Non-pigmented ciliary epithelial cell (primary cell): ENCODE data around the gene RAPSN.

ENCODE experiments used
- DNase-seq: peaks from one replicate; pipeline ENCODE4 v3.0.0-alpha.2; 2010; ENCODE audit warnings: low read depth

Gene RAPSN

GRCh38 chr11:47431356-47432083 lies 17.4 kb downstream of the RAPSN start:
- DNase-seq, result no peak

GRCh38 chr11:47430524-47430923 lies 18.4 kb downstream of the RAPSN start:
- DNase-seq, result no peak

GRCh38 chr11:47426062-47426956 lies 22.6 kb downstream of the RAPSN start, which contains the start of gene PSMC3:
Gene PSMC3, minus strand, starts transcription at chr11:47426439. Its CDS starts 160 bp downstream, at chr11:47426279.
- peak; percentile 75 for DNase-seq

DNA sequence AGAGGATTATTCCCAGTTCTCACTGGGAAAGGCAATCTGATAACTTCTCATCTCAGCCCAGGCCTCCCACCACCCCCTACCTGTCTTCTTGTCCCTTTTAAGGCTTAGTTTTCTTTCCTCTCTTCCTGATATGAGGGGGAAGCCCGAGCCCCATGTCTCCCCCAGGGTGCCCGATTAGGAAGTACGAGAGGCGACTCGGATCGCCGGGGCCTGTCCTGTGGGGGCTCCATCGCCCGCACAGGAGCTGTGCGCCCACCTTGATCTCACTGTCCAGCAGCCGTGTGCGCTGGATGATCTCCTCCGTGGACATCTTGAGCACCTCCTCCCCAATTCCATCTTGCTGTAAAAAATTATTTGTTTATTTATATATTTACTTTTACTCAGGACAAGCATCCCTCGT lies 23.3 kb downstream of the RAPSN start:
- no peak for DNase-seq

- no peak for DNase-seq
Measured at GRCh38 chr11:47418454-47419259, 30.3 kb downstream of the RAPSN start.

DNA sequence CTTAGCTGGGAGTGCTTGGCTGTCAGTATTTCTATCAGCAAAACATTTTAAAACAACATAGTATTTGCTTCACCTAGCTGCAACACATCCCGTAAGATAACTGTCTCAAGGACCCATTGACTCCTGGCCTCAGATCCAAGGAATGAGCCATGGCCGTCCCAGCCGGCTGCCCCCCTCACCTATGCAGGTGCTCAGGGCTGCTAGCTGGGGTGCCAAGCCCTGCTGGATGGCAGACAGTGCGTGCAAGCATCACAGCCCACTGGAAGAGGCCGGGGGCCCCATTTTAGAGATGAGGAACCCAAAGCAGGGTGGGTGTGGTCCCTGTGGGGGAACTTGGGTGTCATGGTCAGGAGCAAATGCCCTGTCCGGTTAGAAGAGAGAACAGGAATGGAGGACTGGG lies 31.2 kb downstream of the RAPSN start:
- DNase-seq, result no peak

- peak; percentile 82 for DNase-seq
Measured at GRCh38 chr11:47415949-47416472, 32.9 kb downstream of the RAPSN start.

DNA sequence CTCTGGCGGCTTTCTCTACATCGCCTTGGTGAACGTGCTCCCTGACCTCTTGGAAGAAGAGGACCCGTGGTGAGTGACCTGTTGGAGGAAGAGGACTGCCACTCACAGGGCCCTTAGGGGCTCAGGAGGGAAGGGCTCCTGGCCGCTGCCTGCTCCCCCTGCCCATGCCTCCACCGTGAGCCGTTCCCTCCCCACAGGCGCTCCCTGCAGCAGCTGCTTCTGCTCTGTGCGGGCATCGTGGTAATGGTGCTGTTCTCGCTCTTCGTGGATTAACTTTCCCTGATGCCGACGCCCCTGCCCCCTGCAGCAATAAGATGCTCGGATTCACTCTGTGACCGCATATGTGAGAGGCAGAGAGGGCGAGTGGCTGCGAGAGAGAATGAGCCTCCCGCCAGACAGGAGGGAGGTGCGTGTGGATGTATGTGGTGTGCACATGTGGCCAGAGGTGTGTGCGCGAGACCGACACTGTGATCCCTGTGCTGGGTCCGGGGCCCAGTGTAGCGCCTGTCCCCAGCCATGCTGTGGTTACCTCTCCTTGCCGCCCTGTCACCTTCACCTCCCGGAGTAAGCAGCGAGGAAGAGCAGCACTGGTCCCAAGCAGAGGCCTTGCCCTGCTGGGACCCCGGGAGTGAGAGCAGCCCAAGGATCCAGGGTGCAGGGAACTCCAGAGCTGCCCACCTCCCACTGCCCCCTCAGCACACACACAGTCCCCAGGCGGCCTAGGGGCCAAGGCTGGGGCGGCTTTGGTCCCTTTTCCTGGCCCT lies 33.7 kb downstream of the RAPSN start:
- no peak for DNase-seq

DNA sequence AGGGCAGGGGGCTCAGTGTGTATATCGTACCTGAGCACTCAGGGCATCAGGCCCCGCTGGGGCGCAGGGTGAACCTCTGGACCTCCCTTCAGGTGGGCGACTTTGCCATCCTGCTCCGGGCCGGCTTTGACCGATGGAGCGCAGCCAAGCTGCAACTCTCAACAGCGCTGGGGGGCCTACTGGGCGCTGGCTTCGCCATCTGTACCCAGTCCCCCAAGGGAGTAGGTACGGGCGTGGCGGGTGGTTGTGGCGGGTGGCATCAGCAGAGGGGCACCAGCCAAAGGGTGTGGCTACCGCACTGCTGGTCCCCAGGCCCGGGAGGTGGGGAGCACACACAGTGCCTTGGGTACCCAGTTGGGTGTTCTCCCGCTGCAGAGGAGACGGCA lies 34.3 kb downstream of the RAPSN start:
- no peak for DNase-seq

DNA sequence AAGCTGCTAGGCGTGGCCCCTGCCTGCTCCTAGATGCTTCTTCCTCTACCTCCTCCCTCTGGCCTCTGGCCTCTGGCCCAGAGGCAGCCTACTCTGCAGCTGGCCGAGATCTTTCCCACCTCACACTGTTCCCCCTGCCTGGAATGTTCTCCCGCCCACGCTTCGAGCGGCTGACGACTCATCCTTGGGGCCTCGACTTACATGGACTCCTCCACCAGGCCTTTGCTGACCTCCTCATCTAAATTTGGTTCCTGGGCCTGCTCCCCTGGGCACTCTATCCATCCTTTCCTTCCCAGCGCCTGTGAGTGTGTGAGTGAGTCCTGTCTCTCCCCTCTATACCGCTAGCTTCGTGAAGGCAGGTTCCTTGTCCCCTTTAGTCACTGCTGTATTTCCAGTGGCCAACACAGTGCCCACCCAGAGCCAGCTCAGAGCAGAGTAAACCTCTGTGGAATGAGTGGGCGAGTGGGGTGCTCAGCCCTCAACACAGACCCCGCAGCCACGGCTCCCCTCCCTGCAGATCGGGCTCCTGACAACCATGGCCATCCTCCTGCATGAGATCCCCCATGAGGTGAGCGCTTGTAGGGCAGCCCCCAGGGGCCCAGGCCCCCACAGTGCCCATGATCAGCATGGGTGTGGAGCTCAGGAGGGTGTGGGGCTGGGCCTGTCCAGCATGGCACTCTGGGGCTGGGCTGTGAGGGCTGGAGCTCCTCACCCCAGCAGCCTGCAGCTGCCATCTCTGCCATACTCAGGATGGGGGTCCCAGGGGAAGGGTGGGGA lies 34.8 kb downstream of the RAPSN start:
- no peak for DNase-seq

- DNase-seq, result no peak
Measured at GRCh38 chr11:47413351-47413750, 35.6 kb downstream of the RAPSN start.

DNA sequence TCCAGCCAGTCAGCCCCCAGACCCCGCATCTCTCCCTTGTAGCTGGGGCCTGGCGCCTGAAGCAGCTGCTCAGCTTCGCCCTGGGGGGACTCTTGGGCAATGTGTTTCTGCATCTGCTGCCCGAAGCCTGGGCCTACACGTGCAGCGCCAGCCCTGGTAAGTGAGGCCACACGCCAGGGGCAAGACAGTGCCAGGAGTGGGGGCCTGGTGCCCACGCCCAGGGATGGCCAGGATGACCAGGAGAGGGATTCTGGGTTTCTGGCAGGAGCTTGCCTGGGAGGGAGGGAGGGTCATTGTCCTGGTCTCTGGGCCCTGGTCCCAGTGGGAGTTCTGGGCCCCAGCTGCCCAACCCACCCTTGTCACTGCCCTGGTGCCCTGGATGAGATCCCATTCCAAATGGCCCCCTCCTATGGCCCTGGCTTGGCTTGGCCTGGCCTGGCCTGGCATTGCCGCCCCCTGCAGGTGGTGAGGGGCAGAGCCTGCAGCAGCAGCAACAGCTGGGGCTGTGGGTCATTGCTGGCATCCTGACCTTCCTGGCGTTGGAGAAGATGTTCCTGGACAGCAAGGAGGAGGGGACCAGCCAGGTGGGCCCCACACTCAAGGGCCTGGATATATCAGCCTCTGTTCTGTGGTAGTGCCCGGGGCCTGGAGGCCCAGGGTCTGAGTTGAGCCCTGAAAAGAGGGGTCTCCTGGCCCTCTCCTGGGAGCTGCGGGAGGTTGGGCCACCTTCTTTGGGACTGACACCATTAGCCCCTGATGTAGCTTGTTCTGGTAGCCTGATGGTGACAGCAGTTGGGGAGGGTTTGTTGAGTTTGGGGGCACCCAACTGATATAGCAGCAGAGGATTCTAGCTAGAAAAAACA lies 36.8 kb downstream of the RAPSN start:
- DNase-seq, result no peak

DNA sequence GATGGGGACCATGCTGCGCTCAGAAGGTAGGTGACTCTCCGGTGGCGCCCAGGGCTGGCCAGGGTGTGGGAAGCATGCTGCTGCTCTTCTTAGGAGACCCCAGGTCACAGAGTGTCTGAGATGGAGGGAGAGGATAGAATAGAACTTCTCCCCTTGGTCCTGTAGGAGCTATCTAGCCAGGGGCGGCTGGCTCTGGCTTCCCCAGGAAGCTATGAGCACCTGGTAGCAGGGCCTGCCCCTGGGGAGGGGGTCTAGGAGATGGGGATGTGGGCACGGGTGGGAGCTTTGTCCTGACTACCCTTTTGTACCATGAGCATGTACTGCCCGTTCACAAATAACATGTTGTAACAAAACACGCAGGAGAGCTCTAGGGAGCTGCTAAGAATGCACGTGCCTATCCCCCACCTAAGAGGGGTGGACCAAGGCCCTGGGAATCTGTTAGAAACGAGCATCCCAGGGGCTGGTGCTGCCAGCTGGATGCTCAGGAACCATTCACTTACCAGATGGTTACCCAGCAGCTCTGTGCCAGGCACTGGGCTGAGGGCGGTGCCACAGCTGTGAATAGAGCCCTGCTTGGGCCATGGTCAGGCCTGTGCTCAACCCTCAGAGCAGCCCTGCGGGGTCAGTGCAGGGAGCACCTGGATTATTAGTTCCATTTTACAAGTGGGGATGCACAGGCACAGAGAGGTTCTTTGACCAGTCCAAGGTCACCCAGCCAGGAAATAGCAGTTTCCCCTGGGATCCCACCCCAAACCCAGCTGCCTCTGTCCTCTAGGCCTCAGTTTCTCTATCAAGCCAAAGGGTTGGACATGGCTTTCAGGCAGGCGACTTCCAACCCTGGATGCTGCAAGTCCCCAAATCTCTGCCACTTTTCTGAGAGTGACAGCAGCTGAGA lies 38.3 kb downstream of the RAPSN start:
- DNase-seq, result no peak

- DNase-seq, result no peak
Measured at GRCh38 chr11:47409440-47410369, 39.2 kb downstream of the RAPSN start.

GRCh38 chr11:47408598-47409439 lies 40.1 kb downstream of the RAPSN start:
- no peak for DNase-seq
